ENCODE measurements around the gene TFDP1. TPM values are rescaled to one million over a fixed set of nuclear protein-coding genes. Genes with fewer than 3 reads are reported as not detected.

TFDP1 gene
- total RNA-seq, 4 donors from 2014 or later, result 24.3 to 164 (median 49.1) TPM

GRCh38 chr13:113647351-113648215 lies 63.0 kb downstream of the TFDP1 start:
- peak; percentile 94 for DNase-seq
- TF ChIP-seq POLR2AphosphoS5 (IDR thresholded peaks at IDR 0.05) (peak; percentile 73 to 82 (median 76)), EP300 (IDR thresholded peaks at IDR 0.05; ENCODE audit: low read depth) (no peak), CTCF (IDR thresholded peaks at IDR 0.05) (no peak), POLR2A (IDR thresholded peaks at IDR 0.05) (no peak)
- Histone ChIP-seq H3K27me3 (no peaks in the 10 kb centered on the region), H3K4me1 (peaks cover 10 to 27% (median 19%) of the 10 kb centered on the region in 4 donors), H3K4me3 (no peak overlapping the region), H3K9me3 (no peaks in the 10 kb centered on the region), H3K36me3 (no peaks in the 10 kb centered on the region), H3K27ac (peak overlapping the region; percentile 50 to 83 (median 70))
- in situ Hi-C loops (cut with MboI; ENCODE audit: low pct_ligation_motif_present in 1 of 4, low pct_unique_long_range_greater_than_20kb in 1 of 4, low sequenced_read_pairs in 3 of 4), result no loop called here
- intact Hi-C loops (cut with DNase I; ENCODE audit: low total_unique reads), result no loop called here
- 56% methylated on average over 41 of the region's 42 CpGs; no CpG with 5 or more reads in 1 of the 2 donors for WGBS, 2 donors (ENCODE audit: low coverage in 1 of 2)

DNA sequence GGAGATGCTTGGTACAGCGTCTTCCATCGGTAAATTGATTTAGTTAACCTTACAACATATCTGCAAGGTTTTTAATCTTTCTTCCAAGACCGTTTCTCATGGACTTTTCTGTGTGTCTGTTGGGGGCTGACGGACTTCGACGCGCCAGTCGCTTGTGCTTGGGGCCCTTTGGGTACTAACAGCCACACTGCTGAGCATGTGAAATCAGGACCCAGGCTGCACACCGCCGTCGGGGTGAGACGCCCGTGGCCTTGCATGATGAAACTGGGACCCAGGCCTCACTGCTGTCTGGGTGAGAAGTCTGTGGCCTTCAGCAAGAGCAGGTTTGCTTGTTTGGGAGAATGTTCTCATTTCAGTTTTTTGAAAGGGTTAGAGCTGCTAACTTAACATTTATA lies 63.7 kb downstream of the TFDP1 start:
- H3K27ac ChIP-seq, result peak overlapping the region in 2 of 4 donors; percentile 78 to 83
- peak; percentile 7 for DNase-seq
- 90 to 100% methylated on average over 1 to 13 of the region's 13 CpGs for WGBS, 2 donors (ENCODE audit: low coverage in 1 of 2)
- H3K9me3 ChIP-seq, result no peaks in the 10 kb centered on the region
- H3K27me3 ChIP-seq, result no peaks in the 10 kb centered on the region
- peaks cover 10 to 27% (median 19%) of the 10 kb centered on the region in 4 donors for H3K4me1 ChIP-seq
- intact Hi-C loops (cut with DNase I; ENCODE audit: low total_unique reads) (no loop called here), in situ Hi-C loops (cut with MboI; ENCODE audit: low pct_ligation_motif_present in 1 of 4, low pct_unique_long_range_greater_than_20kb in 1 of 4, low sequenced_read_pairs in 3 of 4) (no loop called here)
- no peaks in the 10 kb centered on the region for H3K36me3 ChIP-seq
- no peak for TF ChIP-seq CTCF (IDR thresholded peaks at IDR 0.05)
- TF ChIP-seq POLR2A (IDR thresholded peaks at IDR 0.05), result no peak
- no peak for TF ChIP-seq POLR2AphosphoS5 (IDR thresholded peaks at IDR 0.05)
- TF ChIP-seq EP300 (IDR thresholded peaks at IDR 0.05; ENCODE audit: low read depth), result no peak
- no peak overlapping the region for H3K4me3 ChIP-seq

DNA sequence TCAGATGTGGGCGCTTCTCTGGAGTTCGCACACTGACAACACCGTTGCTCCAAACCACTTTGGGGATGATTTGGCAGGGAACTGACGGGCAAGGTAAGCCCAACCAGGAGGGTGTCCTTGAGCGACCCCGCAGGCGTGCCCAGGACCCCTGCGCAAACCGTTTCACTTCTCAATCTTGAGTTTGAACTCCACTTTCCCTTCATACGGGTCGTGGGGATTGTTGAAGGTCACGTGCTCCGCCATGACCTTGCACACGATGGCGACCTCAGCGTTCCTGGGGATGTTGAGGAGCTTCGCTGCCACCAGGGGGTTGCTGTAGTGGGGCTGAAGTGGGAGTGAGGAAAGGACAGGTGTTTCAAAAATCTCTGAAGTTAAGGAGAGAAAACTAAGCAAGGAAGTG lies 64.7 kb downstream of the TFDP1 start:
- 93 to 94% methylated on average over 15 to 17 of the region's 17 CpGs for WGBS, 2 donors (ENCODE audit: low coverage in 1 of 2)
- no peaks in the 10 kb centered on the region for H3K27me3 ChIP-seq
- no peaks in the 10 kb centered on the region for H3K36me3 ChIP-seq
- H3K9me3 ChIP-seq, result no peaks in the 10 kb centered on the region
- in situ Hi-C loops (cut with MboI; ENCODE audit: low pct_ligation_motif_present in 1 of 4, low pct_unique_long_range_greater_than_20kb in 1 of 4, low sequenced_read_pairs in 3 of 4), result no loop called here
- H3K4me3 ChIP-seq, result no peak overlapping the region
- peaks cover 10 to 27% (median 19%) of the 10 kb centered on the region in 4 donors for H3K4me1 ChIP-seq
- TF ChIP-seq EP300 (IDR thresholded peaks at IDR 0.05; ENCODE audit: low read depth) (no peak), POLR2A (IDR thresholded peaks at IDR 0.05) (no peak), CTCF (IDR thresholded peaks at IDR 0.05) (no peak)
- intact Hi-C loops (cut with DNase I; ENCODE audit: low total_unique reads), result no loop called here
- DNase-seq, result peak; percentile 3
- H3K27ac ChIP-seq, result no peak overlapping the region

DNA sequence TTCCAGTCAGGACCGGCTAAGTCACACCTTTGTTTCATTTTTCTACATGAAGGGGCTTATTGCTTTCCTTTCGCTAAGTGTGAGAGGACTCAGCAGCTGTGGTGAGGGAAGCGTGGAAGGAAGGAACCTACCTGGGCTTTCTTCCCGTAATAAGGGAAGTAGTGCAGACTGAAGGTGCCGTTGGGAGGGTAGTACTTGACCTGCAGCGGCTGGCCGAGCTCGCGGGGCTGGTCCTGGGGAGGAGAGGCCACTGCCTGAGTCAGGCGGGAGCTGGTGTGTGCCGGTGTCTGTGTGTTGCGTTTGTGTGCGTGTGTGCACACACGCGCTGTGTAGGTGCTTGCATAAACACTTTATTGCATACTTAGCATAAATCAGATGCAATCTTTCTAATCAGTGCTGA lies 65.7 kb downstream of the TFDP1 start:
- DNase-seq, result peak; percentile 4
- Histone ChIP-seq H3K27me3 (no peaks in the 10 kb centered on the region), H3K9me3 (no peaks in the 10 kb centered on the region), H3K36me3 (no peaks in the 10 kb centered on the region), H3K4me1 (peaks cover 10 to 27% (median 19%) of the 10 kb centered on the region in 4 donors), H3K4me3 (no peak overlapping the region), H3K27ac (no peak overlapping the region)
- TF ChIP-seq CTCF (IDR thresholded peaks at IDR 0.05) (no peak), EP300 (IDR thresholded peaks at IDR 0.05; ENCODE audit: low read depth) (no peak), POLR2A (IDR thresholded peaks at IDR 0.05) (no peak), POLR2AphosphoS5 (IDR thresholded peaks at IDR 0.05) (no peak)
- in situ Hi-C loops (cut with MboI; ENCODE audit: low pct_ligation_motif_present in 1 of 4, low pct_unique_long_range_greater_than_20kb in 1 of 4, low sequenced_read_pairs in 3 of 4) (no loop called here), intact Hi-C loops (cut with DNase I; ENCODE audit: low total_unique reads) (no loop called here)
- WGBS, 2 donors (ENCODE audit: low coverage in 1 of 2), result 92 to 94% methylated on average over 10 to 15 of the region's 15 CpGs

All from transverse colon (tissue), 4 donors.